OCI-M2 (cell line): ENCODE measurements around the gene PGF.

ENCODE experiments used
- DNase-seq: peaks from one replicate; lab custom pipeline; 2025; ENCODE audit not compliant: unreplicated experiment; lab: John Stamatoyannopoulos, UW

The PGF gene

GRCh38 chr14:74959596-74960180 is 4.3 kb upstream of the PGF start:
- DNase-seq: no peak

GRCh38 chr14:74956280-74957072 is 1.1 kb upstream of the PGF start:
- DNase-seq: no peak

DNA sequence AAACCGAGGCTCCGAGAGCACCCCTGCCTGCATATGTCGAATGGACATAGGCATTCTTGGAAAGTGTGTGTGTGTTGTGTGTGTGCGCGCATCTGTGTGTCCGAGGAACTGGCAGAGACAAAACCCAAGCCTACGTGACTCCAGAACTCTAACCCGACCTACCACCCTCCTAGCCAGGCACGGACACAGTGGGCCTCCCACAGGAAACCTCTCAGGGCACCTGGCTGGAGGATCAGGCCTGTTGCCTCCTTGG is 556 bp upstream of the PGF start:
- DNase-seq: no peak

DNA sequence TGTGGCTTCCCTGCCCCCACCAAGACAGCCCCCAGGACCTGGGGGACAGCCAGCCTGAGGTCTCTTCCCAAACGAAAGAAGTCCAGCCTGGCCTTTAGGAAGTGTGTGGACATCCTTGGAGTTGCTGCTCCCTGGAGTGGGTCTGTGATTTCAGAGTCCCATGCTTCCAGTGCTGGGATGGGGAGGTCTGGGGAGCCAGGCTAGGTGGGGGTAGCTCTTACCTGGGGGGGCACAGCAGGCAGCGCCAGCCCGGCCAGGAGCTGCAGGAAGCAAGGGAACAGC is 509 bp downstream of the PGF start:
- no peak for DNase-seq

GRCh38 chr14:74954232-74954946 is 1.0 kb downstream of the PGF start:
- DNase-seq: no peak

- DNase-seq: no peak
These were observed 1.7 kb downstream of the PGF start for GRCh38 chr14:74953686-74954085.

GRCh38 chr14:74952697-74953484 is 2.5 kb downstream of the PGF start:
- no peak for DNase-seq

DNA sequence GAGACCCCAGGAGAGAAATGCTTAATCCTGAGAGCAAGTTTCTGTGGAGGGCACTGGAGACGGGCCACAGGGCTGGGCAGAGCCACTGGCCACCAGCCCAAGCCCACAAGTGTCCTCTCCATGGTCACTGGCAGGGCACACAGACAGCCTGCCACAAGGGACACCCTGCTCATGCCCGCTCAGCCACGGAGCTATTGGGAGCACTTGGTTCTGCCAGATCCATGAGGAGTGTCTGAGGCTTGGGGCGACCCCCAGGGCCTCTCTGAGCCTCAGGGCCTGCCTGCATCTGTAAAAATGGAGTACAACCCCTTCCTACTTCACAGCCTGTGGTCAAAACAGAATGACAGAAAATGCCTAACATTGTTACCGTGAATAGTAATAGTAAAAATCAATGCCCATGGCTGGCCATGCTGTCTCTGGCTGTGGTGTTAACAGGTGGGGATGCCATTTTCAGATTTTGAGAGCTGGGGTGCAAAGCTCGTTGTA is 3.2 kb downstream of the PGF start:
- DNase-seq: no peak

DNA sequence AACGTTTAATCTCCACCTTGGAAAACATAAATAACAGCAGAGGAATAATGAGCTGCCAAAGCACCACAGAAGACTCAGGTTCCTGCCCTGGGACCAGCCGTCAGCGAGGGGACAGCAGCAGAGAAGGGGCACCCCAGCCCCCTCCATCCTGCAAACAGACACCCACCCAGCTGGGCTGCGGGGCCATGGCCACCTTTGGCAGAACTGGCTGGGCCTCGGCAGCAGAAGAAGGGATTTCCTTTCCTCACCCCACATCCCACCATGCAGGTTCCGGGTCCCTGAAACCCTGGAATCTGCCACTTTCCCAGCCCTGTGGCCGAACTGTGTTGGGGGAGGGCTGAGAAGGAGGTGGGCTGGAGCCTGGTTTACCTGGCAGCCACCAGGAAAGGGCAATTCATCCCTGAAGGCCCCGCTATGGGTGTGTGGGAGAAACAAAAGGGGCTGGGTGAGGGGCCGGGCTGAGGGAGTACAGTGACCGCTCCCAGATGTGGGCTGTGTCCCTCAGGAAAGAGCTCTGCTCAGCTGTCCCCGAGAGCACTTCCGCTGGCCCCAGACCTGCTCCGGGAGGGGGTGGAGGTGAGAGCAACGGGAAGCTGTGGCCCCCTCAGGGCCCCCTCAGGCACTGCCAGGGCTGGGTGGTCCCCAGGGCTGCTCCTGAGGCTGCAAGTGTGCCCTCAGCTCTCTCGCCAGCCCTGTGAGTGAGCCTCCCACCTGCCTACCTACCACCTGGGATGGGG is 3.8 kb downstream of the PGF start:
- DNase-seq: no peak

DNA sequence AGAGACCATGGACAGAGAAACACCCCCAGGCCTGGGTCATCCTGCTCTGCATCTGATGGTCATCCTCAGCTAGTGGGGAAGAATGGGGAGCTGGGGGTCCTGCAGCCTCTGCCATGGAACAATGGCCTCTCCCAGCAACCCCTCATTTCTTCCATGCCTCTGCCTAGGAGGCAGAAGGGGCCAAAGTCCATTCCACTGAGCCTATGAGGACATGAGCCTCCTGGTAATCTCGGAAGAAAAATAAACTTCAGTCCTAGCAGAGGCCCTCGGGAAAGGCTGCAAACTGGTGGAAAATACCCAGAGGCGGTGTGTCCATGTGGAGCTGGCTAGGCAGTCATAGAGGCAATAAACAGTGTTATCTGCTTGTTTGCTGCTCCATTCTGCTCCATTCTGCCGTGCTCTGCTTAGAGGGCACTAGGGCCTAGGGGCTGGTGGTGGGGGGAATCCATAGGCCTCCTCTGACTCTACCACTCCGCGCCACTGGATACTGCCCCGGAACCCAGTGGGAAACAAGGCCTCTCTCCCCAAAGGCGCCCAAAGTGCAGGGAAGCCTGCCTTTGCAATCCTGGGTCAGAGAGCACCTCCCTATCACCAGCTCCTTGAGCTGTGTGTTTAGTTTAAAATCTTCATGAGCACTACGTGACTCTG is 4.5 kb downstream of the PGF start:
- no peak for DNase-seq

GRCh38 chr14:74949859-74950573 is 5.4 kb downstream of the PGF start:
- no peak for DNase-seq

- DNase-seq: no peak
These were observed 6.2 kb downstream of the PGF start for GRCh38 chr14:74949191-74949601.

- DNase-seq: no peak
These were observed 6.9 kb downstream of the PGF start for GRCh38 chr14:74948228-74949175.

DNA sequence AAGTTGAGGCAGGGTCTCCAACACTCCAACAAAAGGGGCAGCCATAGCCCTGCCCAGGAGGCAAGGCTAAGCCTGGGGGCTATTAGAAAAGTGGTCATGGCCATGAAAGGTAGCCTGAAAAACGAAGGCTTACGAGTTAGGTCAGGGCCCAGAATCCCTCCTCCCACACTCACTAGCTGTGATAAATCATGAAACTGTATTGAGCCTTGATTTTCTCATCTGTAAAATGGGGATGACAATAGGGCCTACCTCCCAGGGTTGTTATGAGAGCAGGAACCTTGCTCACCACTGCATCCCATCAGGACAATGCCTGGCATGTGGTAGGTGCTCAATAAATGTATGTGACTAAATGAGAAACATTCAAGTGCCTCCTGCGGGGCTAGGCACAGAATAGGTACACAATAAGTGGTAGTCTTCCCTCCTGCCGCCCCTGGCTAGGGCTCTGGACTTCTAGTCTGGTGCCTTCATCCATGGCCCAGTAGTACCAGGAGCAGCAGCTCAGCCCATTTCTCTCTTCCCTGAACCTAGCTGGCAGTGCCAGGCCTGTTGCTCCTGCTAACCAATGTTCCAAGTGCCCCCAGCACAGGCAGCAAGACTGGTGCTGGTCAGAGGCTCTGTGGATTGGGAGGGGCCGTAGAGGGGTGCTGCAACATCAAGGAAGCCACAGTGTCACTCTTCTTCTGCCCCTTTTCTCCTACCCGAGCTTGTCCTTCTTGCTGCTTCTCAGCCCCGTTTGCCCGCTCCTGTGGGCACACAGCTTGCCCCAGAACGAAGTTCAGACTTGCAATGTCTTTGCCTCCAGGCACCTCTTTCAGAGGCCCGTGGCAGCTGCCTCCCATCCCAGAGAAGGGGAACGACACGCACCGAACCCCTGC is 7.8 kb downstream of the PGF start:
- DNase-seq: no peak

GRCh38 chr14:74946659-74947281 is 8.6 kb downstream of the PGF start:
- no peak for DNase-seq

GRCh38 chr14:74945852-74946658 is 9.3 kb downstream of the PGF start:
- peak; percentile 22 for DNase-seq
